Urinary bladder (tissue), 4 donors: Measurements from ENCODE around the gene SGCA. TPM values are rescaled to one million over a fixed set of nuclear protein-coding genes. Genes with fewer than 3 reads are reported as not detected.

Experiments used
- DNase-seq: peaks from one replicate; pipeline ENCODE4 v3.0.0-alpha.2; 2015; ENCODE audit errors: extremely low spot score
- H3K27ac ChIP-seq: one replicate; pipeline ENCODE4 v1.5.1; 2013; ENCODE audit warnings: low read depth, mild to moderate bottlenecking, moderate library complexity
- H3K36me3 ChIP-seq: one replicate; pipeline ENCODE4 v1.6.1; 2013; ENCODE audit warnings: mild to moderate bottlenecking, moderate library complexity; ENCODE audit not compliant: insufficient read depth
- H3K4me1 ChIP-seq: one replicate; pipeline ENCODE4 v1.6.1; 2013; ENCODE audit warnings: mild to moderate bottlenecking, moderate library complexity; ENCODE audit not compliant: insufficient read depth
- H3K4me3 ChIP-seq: one replicate; pipeline ENCODE4 v1.5.1; 2013; ENCODE audit warnings: low read depth, low read length
- WGBS: extraction: QIAGEN DNeasy Blood & Tissue Kit; methylation state at CpG from one replicate; pipeline ENCODE4 v1.1.7; 2013; 5-methylcytosine and 5-hydroxymethylcytosine counted together
- polyA plus RNA-seq: library from polyadenylated mRNA; stranded (reverse); fragments of 200-250 nt; gene quantifications from one replicate; pipeline ENCODE4 v1.2.3, GENCODE V29; 2013
- total RNA-seq: library from RNA; depleted of rRNA; stranded (reverse); fragments of >200 nt; gene quantifications from one replicate; pipeline ENCODE4 v1.2.3, GENCODE V29; 2014
- donor health status: healthy with polysubstance abuse.
- donor health status: healthy.

Gene SGCA
- total and polyA plus RNA-seq, 2 donors, result 15.4 to 89.1 TPM

GRCh38 chr17:50129728-50130558, 35.9 kb upstream of the SGCA start, which contains the start of gene SAMD14:
TSS of gene SAMD14 (minus strand) at chr17:50130160. CDS start at chr17:50124959, 5,201 bp downstream.
- Histone ChIP-seq H3K36me3 (no peaks in the 10 kb centered on the region), H3K4me3 (peak within 1 kb of the TSS; percentile 62), H3K27ac (no peak within 1 kb of the TSS), H3K4me1 (no peaks in the 10 kb centered on the region)
- 1% methylated on average over 67 of the region's 84 CpGs for WGBS
- no peak for DNase-seq

GRCh38 chr17:50130559-50131305, 35.1 kb upstream of the SGCA start:
- Histone ChIP-seq H3K27ac (no peak overlapping the region), H3K4me3 (no peak overlapping the region), H3K4me1 (no peaks in the 10 kb centered on the region), H3K36me3 (peaks cover 5% of the 10 kb centered on the region)
- WGBS, result 60% methylated on average over 19 of the region's 19 CpGs
- no peak for DNase-seq

GRCh38 chr17:50132104-50132794, 33.6 kb upstream of the SGCA start:
- DNase-seq, result no peak
- H3K4me1 ChIP-seq, result no peaks in the 10 kb centered on the region
- WGBS, result 87% methylated on average over 6 of the region's 6 CpGs
- peaks cover 5% of the 10 kb centered on the region for H3K36me3 ChIP-seq
- no peak overlapping the region for H3K4me3 ChIP-seq
- no peak overlapping the region for H3K27ac ChIP-seq

DNA sequence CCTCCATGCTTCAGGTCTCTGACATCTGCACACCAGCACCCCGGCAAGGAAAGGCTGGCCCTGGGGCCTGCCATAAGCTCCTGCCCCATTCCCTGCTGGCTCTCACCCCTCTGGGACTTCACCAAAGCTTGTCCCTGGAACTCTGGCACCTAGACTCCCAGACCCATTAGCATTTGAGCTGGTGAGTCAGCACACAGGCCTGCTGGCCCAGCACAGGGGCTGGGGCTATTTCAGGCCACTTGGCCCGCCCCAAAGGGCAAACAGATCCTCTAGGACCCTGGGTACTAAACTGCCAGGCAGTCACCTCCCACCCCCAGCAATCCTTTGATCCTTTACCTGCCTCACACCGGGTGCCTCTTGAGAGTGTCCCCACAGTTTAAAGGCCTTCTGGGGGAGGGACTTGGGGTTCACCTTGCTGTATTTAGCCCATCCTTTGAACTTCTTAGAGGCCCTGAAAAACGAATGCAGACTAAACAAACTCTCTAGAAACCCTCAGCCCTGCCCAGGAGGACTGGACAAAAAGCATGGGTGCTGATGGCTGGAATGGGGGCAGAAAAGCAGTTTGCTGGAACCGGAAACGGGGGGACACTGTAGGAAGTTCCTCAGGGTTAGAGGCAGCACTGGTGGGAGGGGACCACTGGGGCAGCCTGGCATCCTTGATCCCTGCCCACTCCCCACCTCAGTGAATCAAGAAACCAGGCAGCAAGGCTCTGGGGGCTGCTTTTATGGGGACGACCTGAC, 32.6 kb upstream of the SGCA start:
- no peak overlapping the region for H3K27ac ChIP-seq
- no peak for DNase-seq
- no peaks in the 10 kb centered on the region for H3K4me1 ChIP-seq
- 37% methylated on average over 7 of the region's 7 CpGs for WGBS
- no peak overlapping the region for H3K4me3 ChIP-seq
- H3K36me3 ChIP-seq, result peaks cover 5% of the 10 kb centered on the region

- no peak overlapping the region for H3K27ac ChIP-seq
- no peak for DNase-seq
- H3K4me3 ChIP-seq, result no peak overlapping the region
- H3K4me1 ChIP-seq, result no peaks in the 10 kb centered on the region
- WGBS, result 25% methylated on average over 16 of the region's 16 CpGs
- H3K36me3 ChIP-seq, result peaks cover 9% of the 10 kb centered on the region
Observed at GRCh38 chr17:50133769-50134099, 32.1 kb upstream of the SGCA start.

GRCh38 chr17:50134206-50135110, 31.3 kb upstream of the SGCA start:
- no peak for DNase-seq
- 65% methylated on average over 16 of the region's 16 CpGs for WGBS
- H3K4me1 ChIP-seq, result no peaks in the 10 kb centered on the region
- H3K36me3 ChIP-seq, result peaks cover 9% of the 10 kb centered on the region
- H3K27ac ChIP-seq, result no peak overlapping the region
- no peak overlapping the region for H3K4me3 ChIP-seq

DNA sequence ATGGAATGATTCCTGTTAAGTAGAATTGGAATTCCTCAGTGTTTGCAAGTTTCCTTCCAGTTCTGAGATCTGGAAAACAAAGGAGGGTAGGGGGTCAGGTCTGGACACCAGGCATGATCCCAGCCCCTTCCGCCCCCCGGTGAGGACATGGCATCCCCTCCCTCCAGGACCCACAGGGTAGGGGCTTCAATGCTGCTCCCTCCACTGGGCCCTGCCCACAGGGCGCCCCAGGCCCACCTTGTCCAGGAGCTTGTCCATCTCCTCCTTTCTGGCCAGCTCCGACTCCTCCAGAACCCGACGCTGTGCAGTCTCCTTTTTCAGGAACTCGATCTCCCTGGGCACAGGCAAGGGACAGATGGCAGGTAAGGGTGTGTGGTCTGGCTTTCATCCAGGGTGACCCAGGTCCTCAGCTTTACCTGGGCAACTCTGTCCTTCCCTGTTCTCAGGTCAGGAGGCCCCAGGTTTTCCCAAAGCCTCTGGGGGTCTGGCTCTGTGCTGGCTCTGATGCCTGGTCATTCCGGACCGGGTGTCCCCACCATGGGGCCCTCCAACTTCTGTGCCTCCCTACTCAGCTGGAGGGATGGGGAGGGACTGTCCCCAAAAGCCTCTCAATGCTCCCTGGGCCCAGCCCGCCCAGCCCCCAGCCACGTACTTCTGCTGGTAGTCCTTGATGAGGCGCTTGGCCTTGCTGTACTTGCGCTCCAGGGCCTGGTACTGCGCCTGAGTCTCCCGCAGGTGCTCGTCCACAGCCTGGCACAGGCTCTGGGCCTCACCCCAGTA, 30.3 kb upstream of the SGCA start:
- H3K27ac ChIP-seq, result no peak overlapping the region
- 89% methylated on average over 16 of the region's 16 CpGs for WGBS
- H3K36me3 ChIP-seq, result peaks cover 9% of the 10 kb centered on the region
- H3K4me3 ChIP-seq, result no peak overlapping the region
- H3K4me1 ChIP-seq, result no peaks in the 10 kb centered on the region
- no peak for DNase-seq

- Histone ChIP-seq H3K36me3 (peaks cover 9% of the 10 kb centered on the region), H3K27ac (no peak overlapping the region), H3K4me3 (no peak overlapping the region), H3K4me1 (no peaks in the 10 kb centered on the region)
- no peak for DNase-seq
- WGBS, result 93% methylated on average over 11 of the region's 11 CpGs
Observed at GRCh38 chr17:50136096-50136687, 29.6 kb upstream of the SGCA start.

GRCh38 chr17:50137042-50137441, 28.8 kb upstream of the SGCA start:
- no peak for DNase-seq
- Histone ChIP-seq H3K36me3 (peaks cover 9% of the 10 kb centered on the region), H3K4me3 (no peak overlapping the region), H3K4me1 (no peaks in the 10 kb centered on the region), H3K27ac (no peak overlapping the region)
- WGBS, result 89% methylated on average over 4 of the region's 4 CpGs

DNA sequence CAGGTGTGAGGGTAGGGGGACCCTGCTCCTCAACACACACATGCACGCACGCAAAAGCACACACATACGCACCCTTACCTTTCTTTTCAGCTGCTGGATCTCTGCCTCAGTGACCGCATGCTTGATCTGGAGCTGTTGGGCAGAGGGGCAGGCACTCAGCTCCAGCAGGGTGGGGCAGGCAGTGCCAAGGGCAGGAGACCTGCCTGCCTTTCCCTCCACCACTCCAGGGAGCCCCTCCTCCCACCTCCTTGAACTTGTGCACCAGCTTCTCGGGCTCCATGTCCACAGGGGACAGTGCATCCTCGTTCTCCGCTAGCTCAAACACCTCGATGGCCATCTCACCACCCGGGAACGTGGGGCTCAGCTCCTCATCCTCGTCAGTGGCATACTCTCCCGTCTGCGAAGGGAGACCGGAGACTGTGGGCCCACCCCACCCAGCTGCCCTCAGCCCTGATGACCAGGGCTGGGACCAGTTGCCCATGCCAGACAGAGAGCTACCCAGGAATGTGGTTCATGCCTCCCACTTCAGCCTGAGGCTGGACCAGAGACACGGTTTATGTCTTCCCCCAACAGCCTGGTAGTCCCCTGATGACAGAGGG, 26.5 kb upstream of the SGCA start:
- peaks cover 9% of the 10 kb centered on the region for H3K36me3 ChIP-seq
- WGBS, result 89% methylated on average over 15 of the region's 15 CpGs
- H3K4me1 ChIP-seq, result no peaks in the 10 kb centered on the region
- no peak for DNase-seq
- no peak overlapping the region for H3K4me3 ChIP-seq
- H3K27ac ChIP-seq, result no peak overlapping the region
